OCI-LY7 (cell line): ENCODE data around the gene MS4A15.

Experiments used
- EZH2phosphoT487 ChIP-seq: fragments of 200-600 bp; sonication (generic); IDR thresholded peaks from 2 replicates; pipeline ENCODE4 v1.6.1; 2018; ENCODE audit warnings: low read depth, borderline replicate concordance, mild to moderate bottlenecking, mixed run types, antibody characterized with exemption, low read length, moderate library complexity, mixed read lengths
- TF ChIP-seq, protein P1 (sequence below): fragments of 200-600 bp; sonication (generic); conservative IDR thresholded peaks from 2 replicates; pipeline ENCODE4 v1.5.1; 2014; ENCODE audit warnings: mild to moderate bottlenecking, antibody characterized with exemption, low read length, moderate library complexity, mixed read lengths

DNA sequence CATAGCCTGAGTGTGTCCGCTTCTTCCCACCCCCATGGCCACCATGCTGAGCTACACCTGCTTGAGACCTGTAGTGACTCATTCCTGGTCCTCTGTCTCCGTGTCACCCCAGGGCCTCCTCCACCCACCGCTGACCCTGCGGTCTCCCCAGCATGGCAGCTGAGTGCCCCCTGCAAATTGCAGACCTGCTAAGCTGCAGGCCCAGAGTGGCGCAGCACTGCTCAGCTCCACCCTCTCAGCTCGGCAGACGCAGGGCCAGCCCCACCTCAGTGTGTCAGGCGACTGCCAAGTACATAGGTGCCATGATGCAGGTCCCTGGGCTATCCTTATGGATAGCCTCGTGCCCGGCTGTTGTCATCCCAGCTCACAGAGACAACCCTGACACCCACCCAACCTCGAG, 13.1 kb downstream of the MS4A15 start:
- TF ChIP-seq, protein P1, sequence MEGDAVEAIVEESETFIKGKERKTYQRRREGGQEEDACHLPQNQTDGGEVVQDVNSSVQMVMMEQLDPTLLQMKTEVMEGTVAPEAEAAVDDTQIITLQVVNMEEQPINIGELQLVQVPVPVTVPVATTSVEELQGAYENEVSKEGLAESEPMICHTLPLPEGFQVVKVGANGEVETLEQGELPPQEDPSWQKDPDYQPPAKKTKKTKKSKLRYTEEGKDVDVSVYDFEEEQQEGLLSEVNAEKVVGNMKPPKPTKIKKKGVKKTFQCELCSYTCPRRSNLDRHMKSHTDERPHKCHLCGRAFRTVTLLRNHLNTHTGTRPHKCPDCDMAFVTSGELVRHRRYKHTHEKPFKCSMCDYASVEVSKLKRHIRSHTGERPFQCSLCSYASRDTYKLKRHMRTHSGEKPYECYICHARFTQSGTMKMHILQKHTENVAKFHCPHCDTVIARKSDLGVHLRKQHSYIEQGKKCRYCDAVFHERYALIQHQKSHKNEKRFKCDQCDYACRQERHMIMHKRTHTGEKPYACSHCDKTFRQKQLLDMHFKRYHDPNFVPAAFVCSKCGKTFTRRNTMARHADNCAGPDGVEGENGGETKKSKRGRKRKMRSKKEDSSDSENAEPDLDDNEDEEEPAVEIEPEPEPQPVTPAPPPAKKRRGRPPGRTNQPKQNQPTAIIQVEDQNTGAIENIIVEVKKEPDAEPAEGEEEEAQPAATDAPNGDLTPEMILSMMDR: no peak
- no peak for TF ChIP-seq EZH2phosphoT487
